Skin epidermis (tissue), 12 donors: ENCODE measurements around the gene PLD6.
"Not testable (repeated sequence)": the region's sequence is repeated elsewhere in the genome, so short reads cannot be mapped to it uniquely, and the experiment has no call there.

ENCODE experiments used
- H3K27ac ChIP-seq, 21 experiments: fragments of 200-600 bp; sonication (generic) in 11 of 21; one replicate each; pipeline ENCODE4 v1.5.0; 2020; ENCODE audit warnings: mild to moderate bottlenecking in 3 of 21, inconsistent platforms in 2 of 21, moderate library complexity in 2 of 21
- H3K4me3 ChIP-seq, 7 experiments: fragments of 200-600 bp; sonication (generic) in 2 of 7; one replicate each; pipeline ENCODE4 v1.5.0; 2020; ENCODE audit warnings: inconsistent platforms in 2 of 7, mild to moderate bottlenecking in 2 of 7, moderate library complexity in 1 of 7

Gene PLD6

DNA sequence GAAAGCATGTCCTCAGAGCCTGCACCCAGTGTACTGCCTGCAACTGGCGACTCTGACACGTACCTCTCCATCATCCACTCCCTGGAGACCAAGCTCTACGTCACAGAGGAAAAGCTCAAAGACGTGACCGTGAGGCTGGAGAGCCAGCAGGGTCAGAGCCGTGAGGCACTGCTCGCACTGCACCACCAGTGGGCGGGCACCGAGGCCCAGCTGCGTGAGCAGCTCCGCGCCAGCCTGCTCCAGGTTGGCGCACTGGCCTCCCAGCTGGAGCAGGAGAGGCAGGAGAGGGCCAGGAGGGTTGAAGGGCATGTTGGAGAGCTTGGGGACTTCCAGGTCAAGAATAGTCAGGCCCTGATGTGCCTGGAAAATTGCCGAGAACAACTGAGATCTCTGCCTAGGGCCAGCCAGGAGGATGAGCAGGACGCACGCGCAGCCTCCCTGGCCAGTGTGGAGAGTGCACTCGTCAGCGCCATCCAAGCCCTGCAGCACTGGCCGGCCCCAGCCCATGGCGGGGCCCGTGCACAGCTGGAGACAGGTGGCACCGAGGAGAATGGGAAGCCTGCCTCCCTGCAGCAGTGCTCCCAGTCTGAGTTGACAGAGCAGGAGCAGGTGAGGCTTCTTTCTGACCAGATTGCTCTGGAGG lies 40.3 kb downstream of the PLD6 start:
- Histone ChIP-seq H3K27ac (no peak overlapping the region), H3K4me3 (no peak overlapping the region)

DNA sequence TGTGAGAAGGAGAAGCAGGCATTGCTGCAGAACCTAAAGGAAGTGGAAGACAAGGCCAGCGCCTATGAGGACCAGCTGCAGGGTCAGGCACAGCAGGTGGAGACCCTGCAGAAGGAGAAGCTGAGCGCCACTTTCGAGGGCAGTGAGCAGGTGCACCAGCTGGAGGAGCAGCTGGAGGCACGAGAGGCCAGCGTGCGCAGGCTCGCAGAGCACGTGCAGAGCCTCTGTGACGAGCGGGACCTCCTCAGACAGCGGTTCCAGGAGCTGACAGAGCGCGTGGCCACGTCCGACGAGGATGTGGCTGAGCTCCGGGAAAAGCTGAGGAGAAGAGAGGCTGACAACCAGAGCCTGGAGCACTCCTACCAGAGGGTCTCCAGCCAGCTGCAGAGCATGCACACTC lies 41.5 kb downstream of the PLD6 start:
- H3K4me3 ChIP-seq: no peak overlapping the region
- H3K27ac ChIP-seq: no peak overlapping the region

DNA sequence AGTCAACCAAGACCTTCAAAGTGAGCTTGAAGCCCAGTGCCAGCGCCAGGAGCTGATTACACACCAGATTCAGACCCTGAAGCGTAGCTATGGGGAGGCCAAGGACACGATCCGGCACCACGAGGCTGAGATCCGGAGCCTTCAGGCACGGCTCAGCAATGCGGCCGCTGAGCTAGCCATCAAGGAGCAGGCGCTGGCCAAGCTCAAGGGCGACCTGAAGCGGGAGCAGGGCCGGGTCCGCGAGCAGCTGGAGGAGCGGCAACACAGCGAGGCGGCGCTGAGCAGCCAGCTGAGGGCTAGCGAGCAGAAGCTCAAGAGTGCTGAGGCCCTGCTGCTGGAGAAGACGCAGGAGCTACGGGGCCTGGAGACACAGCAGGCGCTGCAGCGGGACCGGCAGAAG lies 42.0 kb downstream of the PLD6 start:
- H3K4me3 ChIP-seq: no peak overlapping the region
- no peak overlapping the region for H3K27ac ChIP-seq

DNA sequence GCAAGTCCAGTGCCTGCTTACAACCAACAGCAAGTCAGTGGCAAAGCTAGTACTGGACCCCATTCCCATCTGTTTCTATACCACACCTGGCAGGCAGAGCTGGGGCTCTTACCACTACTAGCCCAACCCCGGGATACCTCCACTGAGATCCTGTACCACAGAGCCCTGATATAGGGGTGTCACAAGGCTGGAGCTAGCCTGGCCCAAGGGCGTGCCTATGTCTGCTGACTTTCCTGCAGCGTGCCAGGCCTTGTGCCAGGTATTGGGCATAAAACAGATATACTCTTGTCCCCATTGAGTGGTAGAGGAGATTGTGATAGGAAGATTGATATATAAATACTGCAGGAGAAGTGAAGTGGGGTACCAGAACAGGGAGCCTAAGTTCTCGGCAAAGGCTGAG lies 44.4 kb downstream of the PLD6 start:
- H3K27ac ChIP-seq: no peak overlapping the region
- H3K4me3 ChIP-seq: no peak overlapping the region

DNA sequence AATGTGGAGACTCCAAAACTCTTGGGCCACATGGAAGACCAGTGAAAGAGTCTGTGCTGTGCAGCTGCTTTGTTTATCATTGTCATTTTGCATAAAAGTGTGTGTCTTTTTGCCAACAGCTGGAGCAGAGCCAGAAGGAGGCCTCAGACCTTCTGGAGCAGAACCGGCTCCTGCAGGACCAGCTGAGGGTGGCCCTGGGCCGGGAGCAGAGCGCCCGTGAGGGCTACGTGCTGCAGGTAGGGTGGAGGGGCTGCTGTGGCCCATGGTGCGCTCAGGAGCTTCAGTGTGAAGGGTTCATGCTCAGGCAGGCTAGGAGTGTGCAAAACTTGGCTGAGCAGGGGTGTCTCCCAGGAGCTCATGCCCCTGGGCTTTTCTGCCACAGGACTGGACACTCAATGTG lies 45.0 kb downstream of the PLD6 start:
- Histone ChIP-seq H3K27ac (no peak overlapping the region), H3K4me3 (no peak overlapping the region)

DNA sequence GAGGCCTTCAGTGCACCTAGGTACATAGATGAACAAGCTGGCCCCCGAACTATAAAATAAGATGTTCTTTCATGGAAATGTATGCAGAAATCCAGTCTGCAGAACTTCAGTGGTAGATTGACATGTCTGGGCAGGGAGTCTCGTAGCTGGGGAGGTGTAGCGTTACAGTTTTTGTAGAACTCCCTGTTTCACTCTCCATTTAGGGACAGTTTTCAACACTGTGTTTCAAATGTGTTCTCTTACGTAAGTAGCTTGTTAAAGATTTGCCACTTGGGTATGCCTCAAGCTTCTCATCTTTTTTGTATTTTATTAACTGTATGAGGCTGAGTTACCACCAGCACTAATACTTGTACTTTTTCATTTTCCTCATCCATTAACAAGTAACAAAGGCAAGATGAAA lies 46.6 kb downstream of the PLD6 start:
- Histone ChIP-seq H3K27ac (no peak overlapping the region), H3K4me3 (no peak overlapping the region)

DNA sequence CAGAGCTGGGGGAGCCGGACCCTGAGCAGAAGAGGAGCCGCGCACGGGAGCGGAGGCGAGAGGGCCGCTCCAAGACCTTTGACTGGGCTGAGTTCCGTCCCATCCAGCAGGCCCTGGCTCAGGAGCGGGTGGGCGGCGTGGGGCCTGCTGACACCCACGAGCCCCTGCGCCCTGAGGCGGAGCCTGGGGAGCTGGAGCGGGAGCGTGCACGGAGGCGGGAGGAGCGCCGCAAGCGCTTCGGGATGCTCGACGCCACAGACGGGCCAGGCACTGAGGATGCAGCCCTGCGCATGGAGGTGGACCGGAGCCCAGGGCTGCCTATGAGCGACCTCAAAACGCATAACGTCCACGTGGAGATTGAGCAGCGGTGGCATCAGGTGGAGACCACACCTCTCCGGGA lies 47.6 kb downstream of the PLD6 start:
- H3K4me3 ChIP-seq, H3K27ac ChIP-seq: not testable (repeated sequence)

DNA sequence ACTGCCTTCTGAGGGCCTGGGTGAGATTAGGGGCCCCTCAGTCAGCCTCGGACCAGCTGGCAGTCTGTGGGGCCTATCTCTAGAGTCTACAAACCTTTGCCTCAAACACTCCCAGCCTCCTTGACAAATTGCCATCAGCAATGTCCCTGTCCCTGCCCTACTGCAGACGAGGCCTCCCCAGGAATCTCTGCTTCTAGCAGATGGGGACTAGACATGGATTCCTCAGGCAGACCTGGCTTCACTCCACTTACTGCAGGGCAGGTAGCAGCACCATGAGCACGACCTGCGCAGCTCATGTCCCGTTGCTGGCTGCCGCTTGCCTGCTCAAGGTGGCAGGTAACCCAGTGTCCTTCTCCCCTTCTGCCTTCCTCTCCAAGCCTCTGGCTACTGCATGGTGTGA lies 49.1 kb downstream of the PLD6 start:
- Histone ChIP-seq H3K4me3 (no peak overlapping the region), H3K27ac (peak overlapping the region in 8 of 21 experiments; percentile 4 to 68 (median 48))

DNA sequence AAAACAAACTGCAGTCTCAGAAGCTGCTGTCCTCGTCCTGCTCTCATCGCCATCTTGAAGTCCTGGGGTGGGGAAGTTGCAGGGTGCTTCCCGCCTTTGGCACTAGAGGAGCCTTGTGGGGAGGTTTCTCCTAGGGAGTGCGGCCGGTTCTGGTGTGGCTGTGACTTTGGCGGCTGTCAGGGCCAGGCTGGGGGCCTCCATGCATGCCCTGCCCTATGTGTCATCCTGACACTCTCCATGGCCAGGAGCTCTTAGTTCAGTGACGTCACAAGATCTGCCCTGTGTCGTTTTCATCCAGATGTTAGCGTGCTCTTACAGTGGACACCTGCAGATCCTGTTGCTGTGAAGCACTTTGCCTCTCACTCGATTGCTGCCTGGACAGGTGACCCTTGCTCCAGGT lies 49.6 kb downstream of the PLD6 start:
- Histone ChIP-seq H3K27ac (peak overlapping the region in 8 of 21 experiments; percentile 4 to 68 (median 48)), H3K4me3 (no peak overlapping the region)

DNA sequence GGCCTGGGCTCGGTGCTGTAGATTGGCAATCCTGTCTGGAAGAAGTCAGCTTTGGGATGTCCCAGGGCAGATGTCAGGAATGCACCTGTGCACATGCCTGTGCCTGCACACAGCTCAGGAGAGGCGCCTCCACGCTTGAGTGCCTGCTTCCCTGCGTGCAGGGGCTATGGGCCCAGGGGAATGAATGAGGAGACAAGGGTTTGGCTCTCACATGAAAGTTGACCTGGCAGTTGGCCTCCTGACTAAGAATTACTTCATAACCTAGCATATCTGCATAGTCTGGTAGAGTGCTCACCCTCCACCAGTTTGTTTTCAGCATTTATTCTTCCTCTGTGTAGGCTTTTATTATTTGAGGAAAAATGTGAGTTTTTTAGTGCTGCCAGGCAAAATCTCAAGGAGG lies 50.0 kb downstream of the PLD6 start:
- peak overlapping the region in 4 of 21 experiments; percentile 7 to 50 (median 35) for H3K27ac ChIP-seq
- no peak overlapping the region for H3K4me3 ChIP-seq

DNA sequence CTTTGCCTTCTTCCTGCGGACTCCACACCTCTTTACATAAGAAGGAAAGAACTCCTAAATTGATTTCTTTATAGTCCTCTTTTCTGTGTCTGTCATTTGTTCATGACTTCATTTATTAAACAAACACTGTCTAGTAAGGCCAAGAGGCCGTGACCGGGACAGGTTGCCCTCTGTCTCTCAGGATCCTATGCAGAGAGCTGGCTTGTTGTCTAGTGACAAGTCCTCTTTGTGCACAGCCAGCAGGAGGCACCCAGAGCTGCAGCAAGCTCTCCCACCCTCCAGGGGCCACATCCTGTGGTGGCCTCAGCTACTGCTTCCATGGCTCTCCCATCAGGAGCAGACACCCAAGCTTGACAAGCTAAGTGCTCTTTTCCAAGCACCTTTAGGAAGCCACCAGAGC lies 50.6 kb downstream of the PLD6 start:
- Histone ChIP-seq H3K27ac (no peak overlapping the region), H3K4me3 (no peak overlapping the region)

DNA sequence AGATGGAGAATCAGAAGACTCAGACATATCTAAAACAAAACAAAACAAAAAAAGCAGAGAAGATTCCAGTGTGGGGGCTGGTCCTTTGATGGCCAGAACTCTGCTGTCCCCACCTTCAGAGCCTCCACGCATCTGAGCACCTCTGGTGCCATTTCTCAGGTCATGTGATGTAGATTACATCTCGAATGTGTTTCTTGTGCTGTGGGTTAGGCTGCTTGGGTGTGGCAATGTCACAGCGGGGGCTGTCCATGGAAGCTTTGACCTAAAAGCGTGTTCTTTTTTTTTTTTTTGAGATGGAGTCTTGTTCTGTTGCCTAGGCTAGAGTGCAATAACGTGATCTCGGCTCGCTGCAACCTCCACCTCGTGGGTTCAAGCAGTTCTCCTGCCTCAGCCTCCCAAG lies 51.2 kb downstream of the PLD6 start:
- Histone ChIP-seq H3K27ac (peak overlapping the region in 1 of 21 experiments; percentile 16), H3K4me3 (no peak overlapping the region)

DNA sequence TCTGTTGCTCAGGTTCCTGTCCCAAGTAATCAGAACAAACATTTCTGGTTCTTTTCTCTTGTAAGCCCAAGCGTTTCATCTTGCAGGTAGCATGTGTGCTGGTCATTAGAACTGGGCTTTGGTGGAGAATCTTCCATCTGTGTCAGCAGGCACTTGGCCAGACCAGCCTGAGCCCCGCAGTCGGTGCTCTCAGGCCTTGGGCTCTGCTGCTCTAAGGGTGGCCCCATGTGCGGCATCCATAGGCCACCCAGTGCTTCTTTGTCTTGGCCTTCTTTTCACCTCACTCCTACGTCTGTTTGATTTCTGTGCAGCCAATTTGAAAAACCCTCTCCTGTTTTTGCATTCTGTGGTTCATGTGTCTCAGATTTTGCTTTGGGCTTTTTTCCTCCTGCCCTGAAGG lies 51.6 kb downstream of the PLD6 start:
- Histone ChIP-seq H3K4me3 (no peak overlapping the region), H3K27ac (peak overlapping the region in 1 of 21 experiments; percentile 16)

DNA sequence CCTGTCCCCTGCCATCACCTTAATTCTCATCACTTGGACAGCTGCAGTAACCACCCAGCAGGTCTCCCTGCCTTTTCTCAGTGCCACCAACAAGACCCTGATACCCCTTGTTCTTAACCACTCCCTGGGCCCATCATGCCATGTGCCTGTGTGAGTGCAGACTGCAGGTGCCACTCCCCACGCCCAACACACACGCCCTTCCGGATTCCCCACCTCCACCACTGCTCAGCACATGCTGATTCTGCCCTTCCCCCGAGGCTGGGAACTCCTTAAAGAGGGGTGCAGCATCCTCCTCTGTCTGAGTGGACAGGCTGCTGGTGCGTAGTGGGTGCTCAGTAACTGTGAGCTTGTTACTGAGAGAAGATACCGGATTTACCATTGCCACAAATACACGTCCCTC lies 52.4 kb downstream of the PLD6 start:
- Histone ChIP-seq H3K27ac (no peak overlapping the region), H3K4me3 (no peak overlapping the region)

DNA sequence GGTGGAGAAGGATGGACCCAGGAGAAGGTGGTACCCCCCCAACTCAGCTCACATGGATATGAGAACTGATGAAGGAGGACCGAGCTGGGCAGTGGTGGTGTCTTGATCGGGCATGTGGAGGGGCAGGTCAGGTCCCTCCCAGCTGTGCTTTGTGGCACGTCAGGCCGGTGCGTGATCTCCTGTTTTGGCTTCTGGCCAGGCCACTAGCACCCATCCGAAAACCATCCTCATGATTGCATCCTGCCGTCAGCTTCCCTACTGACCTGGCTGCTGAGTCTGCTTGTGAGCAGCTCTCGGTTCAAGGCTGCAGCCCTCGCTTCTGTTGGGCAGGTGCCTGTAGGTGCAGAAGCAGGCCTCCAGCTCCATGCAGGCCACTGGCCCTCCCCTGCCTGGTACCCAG lies 53.1 kb downstream of the PLD6 start:
- H3K4me3 ChIP-seq: no peak overlapping the region
- H3K27ac ChIP-seq: peak overlapping the region in 2 of 21 experiments; percentile 8 to 21

DNA sequence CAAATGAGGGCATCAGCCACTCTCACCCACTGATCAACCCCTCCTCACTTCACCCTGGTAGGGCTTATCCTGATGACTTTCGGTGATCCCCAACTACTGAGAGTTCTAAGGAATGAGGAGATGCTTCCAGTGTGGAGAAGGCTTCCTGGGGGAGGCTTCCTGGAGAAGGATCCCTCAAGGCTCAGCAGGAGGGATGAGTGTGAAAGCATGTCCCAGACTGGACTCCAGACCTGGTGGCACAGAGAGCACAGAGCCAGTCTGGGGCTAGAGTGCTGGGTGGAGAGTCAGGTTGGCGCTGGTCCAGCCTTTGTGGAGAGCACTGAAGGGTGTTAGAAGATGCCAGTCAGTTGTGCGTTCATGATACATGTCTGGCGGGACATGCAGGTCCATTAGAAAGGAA lies 53.7 kb downstream of the PLD6 start:
- Histone ChIP-seq H3K4me3 (no peak overlapping the region), H3K27ac (peak overlapping the region in 13 of 21 experiments; percentile 3 to 72 (median 34))

DNA sequence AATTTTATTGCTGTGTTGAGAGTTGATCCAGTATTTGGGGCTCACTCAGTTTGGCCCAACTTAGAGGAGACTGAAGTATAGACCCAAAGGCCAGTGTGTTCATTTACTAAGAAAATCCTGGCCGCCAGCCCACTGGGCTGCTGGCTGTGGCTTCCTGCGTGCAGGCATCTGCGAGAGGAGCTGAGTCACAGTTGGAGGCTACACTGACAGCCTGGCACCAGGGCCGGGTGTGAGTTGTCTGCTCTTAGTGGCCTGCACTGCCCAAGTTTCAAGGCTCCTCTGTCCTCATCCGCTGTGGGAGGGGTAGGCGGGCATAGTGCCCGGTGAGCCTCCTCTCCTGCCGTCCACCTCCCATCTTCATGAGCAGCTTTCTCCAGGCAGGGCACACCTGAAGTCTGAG lies 54.2 kb downstream of the PLD6 start:
- Histone ChIP-seq H3K27ac (peak overlapping the region in 13 of 21 experiments; percentile 3 to 72 (median 35)), H3K4me3 (no peak overlapping the region)

DNA sequence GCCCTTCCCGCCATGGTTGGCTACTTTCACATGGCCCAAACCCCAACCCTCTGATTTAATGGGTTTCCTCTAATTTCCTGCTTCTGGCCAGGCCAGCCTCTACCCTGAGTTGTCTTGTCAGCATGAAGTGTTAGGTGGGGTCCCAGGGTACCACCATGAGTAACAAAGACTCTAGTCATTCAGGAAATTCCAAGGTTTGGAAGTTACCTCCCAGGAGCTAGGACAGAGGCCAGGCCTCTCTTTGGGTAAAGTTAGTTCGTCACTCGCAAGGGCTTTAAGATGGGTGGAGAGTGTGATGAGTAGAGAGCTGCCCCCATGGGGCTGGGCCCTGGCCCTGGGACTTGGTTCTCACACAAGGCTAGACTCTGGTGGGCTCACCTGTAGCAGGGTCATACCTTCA lies 54.6 kb downstream of the PLD6 start:
- H3K4me3 ChIP-seq: no peak overlapping the region
- H3K27ac ChIP-seq: peak overlapping the region in 15 of 21 experiments; percentile 3 to 66 (median 35)

DNA sequence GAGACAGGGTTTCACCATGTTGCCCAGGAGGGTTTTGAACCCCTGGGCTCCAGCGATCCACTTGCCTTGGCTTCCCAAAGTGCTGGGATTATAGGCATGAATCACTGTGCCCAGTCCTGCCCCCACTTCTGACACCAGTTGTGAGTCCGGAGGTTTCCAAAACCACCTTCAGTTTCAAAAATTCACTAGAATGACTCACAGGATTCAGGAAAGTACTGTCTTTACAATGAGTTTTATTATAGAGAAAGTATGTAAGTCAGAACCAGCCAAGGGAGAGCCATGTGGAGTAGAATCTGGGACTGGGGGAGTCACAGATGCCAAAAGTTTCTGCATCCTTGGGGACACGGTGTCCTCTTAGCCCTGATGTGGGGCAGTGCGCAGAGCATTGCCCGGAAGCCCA lies 55.1 kb downstream of the PLD6 start:
- Histone ChIP-seq H3K4me3 (no peak overlapping the region), H3K27ac (peak overlapping the region in 11 of 21 experiments; percentile 5 to 66 (median 45))
